Sigmoid colon (tissue), 4 donors: Measurements from ENCODE around the gene CHRNA7.

Source experiments
- CTCF ChIP-seq, 4 experiments: fragments of 450-650 bp in 3 of 4; fragments of 200-600 bp in 1 of 4; IDR thresholded peaks; one replicate each; pipeline ENCODE4 v1.5.1; 2016 to 2019; ENCODE audit warnings: antibody characterized with exemption in 4 of 4, mild to moderate bottlenecking in 3 of 4, moderate library complexity in 2 of 4
- EP300 ChIP-seq, 4 donors: sonication (generic); formaldehyde crosslinking; IDR thresholded peaks; one replicate each; pipeline ENCODE4 v1.6.1; 2017; ENCODE audit warnings: antibody characterized with exemption in 4 of 4
- POLR2A ChIP-seq, 2 donors: fragments of 450-650 bp; IDR thresholded peaks; one replicate each; pipeline ENCODE4 v1.6.1; 2016; ENCODE audit warnings: antibody characterized with exemption in 2 of 2, mild to moderate bottlenecking in 2 of 2, moderate library complexity in 2 of 2
- POLR2AphosphoS5 ChIP-seq, 4 donors: sonication (generic); formaldehyde crosslinking; IDR thresholded peaks; one replicate each; pipeline ENCODE4 v1.6.1; 2017; ENCODE audit warnings: antibody characterized with exemption in 4 of 4

GRCh38 chr15:32125595-32125994, 95.3 kb downstream of the CHRNA7 start:
- TF ChIP-seq POLR2AphosphoS5 (IDR thresholded peaks at IDR 0.05): no peak
- no peak for TF ChIP-seq CTCF (IDR thresholded peaks at IDR 0.05)
- TF ChIP-seq EP300 (IDR thresholded peaks at IDR 0.05): no peak
- TF ChIP-seq POLR2A (IDR thresholded peaks at IDR 0.05): no peak
